HG03095 (cell line): ENCODE results near the gene FMN1.

ENCODE experiments used
- ATAC-seq: cut with Tn5 transposase; IDR thresholded peaks from one replicate; pipeline ENCODE4 v1.9.1; 2021; ENCODE audit warnings: moderate library complexity; ENCODE audit not compliant: unreplicated experiment

Gene FMN1

GRCh38 chr15:32802286-32802936 is 392.1 kb downstream of the FMN1 start:
- no peak for ATAC-seq

GRCh38 chr15:32799936-32800535 is 394.5 kb downstream of the FMN1 start:
- no peak for ATAC-seq

GRCh38 chr15:32796856-32797255 is 397.7 kb downstream of the FMN1 start:
- no peak for ATAC-seq

GRCh38 chr15:32794973-32795372 is 399.5 kb downstream of the FMN1 start:
- ATAC-seq, result no peak

- no peak for ATAC-seq
These were observed 402.1 kb downstream of the FMN1 start for GRCh38 chr15:32792436-32792835.

- ATAC-seq, result no peak
These were observed 404.0 kb downstream of the FMN1 start for GRCh38 chr15:32790352-32790999.

- no peak for ATAC-seq
These were observed 406.6 kb downstream of the FMN1 start for GRCh38 chr15:32787949-32788348.

- no peak for ATAC-seq
These were observed 407.6 kb downstream of the FMN1 start for GRCh38 chr15:32786906-32787305.

GRCh38 chr15:32784581-32784980 is 409.9 kb downstream of the FMN1 start:
- no peak for ATAC-seq

GRCh38 chr15:32781781-32782180 is 412.7 kb downstream of the FMN1 start:
- ATAC-seq, result no peak

GRCh38 chr15:32778391-32779176 is 415.9 kb downstream of the FMN1 start:
- ATAC-seq, result no peak

GRCh38 chr15:32775103-32775502 is 419.4 kb downstream of the FMN1 start:
- ATAC-seq, result no peak

- no peak for ATAC-seq
These were observed 420.5 kb downstream of the FMN1 start for GRCh38 chr15:32774022-32774421.

- ATAC-seq, result no peak
These were observed 427.3 kb downstream of the FMN1 start for GRCh38 chr15:32767236-32767635.

- ATAC-seq, result no peak
These were observed 428.4 kb downstream of the FMN1 start for GRCh38 chr15:32766101-32766500.

- no peak for ATAC-seq
These were observed 429.3 kb downstream of the FMN1 start for GRCh38 chr15:32765236-32765635.

GRCh38 chr15:32763295-32763694 is 431.2 kb downstream of the FMN1 start:
- ATAC-seq, result no peak

GRCh38 chr15:32757426-32757825 is 437.1 kb downstream of the FMN1 start:
- ATAC-seq, result no peak

- no peak for ATAC-seq
These were observed 443.5 kb downstream of the FMN1 start for GRCh38 chr15:32750979-32751378.

- ATAC-seq, result no peak
These were observed 446.6 kb downstream of the FMN1 start for GRCh38 chr15:32747921-32748342.

GRCh38 chr15:32746116-32746857 is 448.2 kb downstream of the FMN1 start:
- ATAC-seq, result no peak
